ENCODE measurements around the gene HPS5.
"Not testable (repeated sequence)": the region's sequence is repeated elsewhere in the genome, so short reads cannot be mapped to it uniquely, and the experiment has no call there.

HPS5 gene

GRCh38 chr11:18247191-18247581 lies 74.8 kb downstream of the HPS5 start:
- not testable (repeated sequence) for H3K27ac ChIP-seq (ENCODE audit: low read depth, low read length); H3K9ac ChIP-seq (ENCODE audit: low read length in 5 of 5); H3K36me3 ChIP-seq (ENCODE audit: control insufficient read depth in 5 of 5, insufficient read depth in 5 of 5, low read length in 5 of 5); H3K4me3 ChIP-seq (ENCODE audit: low read depth in 1 of 5, low read length in 5 of 5); H3K27me3 ChIP-seq (ENCODE audit: control insufficient read depth in 5 of 5, insufficient read depth in 4 of 5, low read length in 5 of 5); H3K9me3 ChIP-seq (ENCODE audit: control insufficient read depth in 5 of 5, low read length in 5 of 5)
- H3K4me1 ChIP-seq (ENCODE audit: control insufficient read depth in 5 of 5, insufficient read depth in 5 of 5, low read length in 5 of 5) = peaks cover 0 to 14% (median 11%) of the 10 kb centered on the region in 5 donors

DNA sequence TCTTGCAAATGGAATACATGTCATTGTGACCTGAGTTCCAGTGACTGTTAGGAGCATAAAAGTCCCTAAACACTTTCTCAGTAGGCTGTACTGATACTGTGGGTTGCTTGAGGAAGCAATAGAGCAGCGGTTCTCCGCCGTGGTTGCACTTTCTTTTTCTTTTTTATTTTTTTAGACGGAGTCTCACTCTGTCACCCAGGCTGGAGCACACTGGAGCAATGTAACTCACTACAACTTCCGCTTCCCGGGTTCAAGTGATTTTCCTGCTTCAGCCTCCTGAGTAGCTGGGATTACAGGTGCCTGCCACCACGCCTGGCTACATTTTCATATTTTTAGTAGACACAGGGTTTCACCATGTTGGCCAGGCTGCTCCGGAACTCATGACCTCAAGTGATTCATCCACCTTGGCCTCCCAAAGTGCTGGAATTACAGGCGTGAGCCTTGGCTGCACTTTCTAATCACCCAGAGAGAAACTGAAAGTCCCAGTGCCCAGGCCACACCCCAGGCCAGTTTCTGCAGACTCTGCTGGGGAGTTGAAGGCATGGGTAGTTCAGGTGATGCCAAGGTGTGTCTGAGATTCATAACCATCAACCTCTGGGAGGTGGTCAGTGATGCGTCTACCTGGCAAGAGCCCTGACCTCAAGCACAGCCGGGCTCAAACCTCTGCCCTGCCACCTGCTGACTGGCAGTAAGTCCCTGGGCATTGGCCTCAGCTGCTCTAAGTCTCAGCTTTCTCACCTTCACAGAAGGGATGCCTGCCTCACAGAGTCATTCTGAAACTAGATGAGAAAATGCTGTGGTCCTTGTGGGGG lies 75.4 kb downstream of the HPS5 start:
- H3K27ac ChIP-seq (ENCODE audit: low read depth, low read length); H3K9me3 ChIP-seq (ENCODE audit: control insufficient read depth in 5 of 5, low read length in 5 of 5); H3K9ac ChIP-seq (ENCODE audit: low read length in 5 of 5); H3K27me3 ChIP-seq (ENCODE audit: control insufficient read depth in 5 of 5, insufficient read depth in 4 of 5, low read length in 5 of 5); H3K4me3 ChIP-seq (ENCODE audit: low read depth in 1 of 5, low read length in 5 of 5); H3K36me3 ChIP-seq (ENCODE audit: control insufficient read depth in 5 of 5, insufficient read depth in 5 of 5, low read length in 5 of 5): not testable (repeated sequence)
- peaks cover 0 to 14% (median 11%) of the 10 kb centered on the region in 5 donors for H3K4me1 ChIP-seq (ENCODE audit: control insufficient read depth in 5 of 5, insufficient read depth in 5 of 5, low read length in 5 of 5)

DNA sequence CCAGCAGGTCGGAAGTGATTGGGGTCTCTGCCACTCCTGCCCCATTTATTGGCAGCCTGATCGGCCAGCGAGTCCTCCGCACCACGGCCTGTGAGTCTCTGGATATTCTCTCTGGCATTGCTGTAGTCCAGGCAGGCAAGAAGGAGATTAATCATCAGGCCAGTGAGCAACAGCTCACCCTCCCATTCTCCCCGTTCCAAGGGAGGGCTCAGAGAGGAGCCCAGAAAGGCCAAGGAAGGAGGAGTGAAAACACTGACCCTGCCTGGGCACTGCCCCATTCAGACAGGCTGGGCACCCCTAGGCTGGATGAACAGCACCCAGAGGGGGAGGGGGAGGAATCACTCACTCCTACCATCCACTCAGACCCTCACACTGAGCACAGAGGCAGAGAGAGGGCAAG lies 76.5 kb downstream of the HPS5 start:
- Histone ChIP-seq H3K36me3 (ENCODE audit: control insufficient read depth in 5 of 5, insufficient read depth in 5 of 5, low read length in 5 of 5) (no peaks in the 10 kb centered on the region), H3K27ac (ENCODE audit: low read depth, low read length) (no peak overlapping the region), H3K4me3 (ENCODE audit: low read depth in 1 of 5, low read length in 5 of 5) (no peak overlapping the region), H3K4me1 (ENCODE audit: control insufficient read depth in 5 of 5, insufficient read depth in 5 of 5, low read length in 5 of 5) (peaks cover 0 to 14% (median 11%) of the 10 kb centered on the region in 5 donors), H3K9ac (ENCODE audit: low read length in 5 of 5) (no peak overlapping the region), H3K9me3 (ENCODE audit: control insufficient read depth in 5 of 5, low read length in 5 of 5) (peaks cover 0 to 3% (median 0%) of the 10 kb centered on the region in 5 donors), H3K27me3 (ENCODE audit: control insufficient read depth in 5 of 5, insufficient read depth in 4 of 5, low read length in 5 of 5) (no peaks in the 10 kb centered on the region)

DNA sequence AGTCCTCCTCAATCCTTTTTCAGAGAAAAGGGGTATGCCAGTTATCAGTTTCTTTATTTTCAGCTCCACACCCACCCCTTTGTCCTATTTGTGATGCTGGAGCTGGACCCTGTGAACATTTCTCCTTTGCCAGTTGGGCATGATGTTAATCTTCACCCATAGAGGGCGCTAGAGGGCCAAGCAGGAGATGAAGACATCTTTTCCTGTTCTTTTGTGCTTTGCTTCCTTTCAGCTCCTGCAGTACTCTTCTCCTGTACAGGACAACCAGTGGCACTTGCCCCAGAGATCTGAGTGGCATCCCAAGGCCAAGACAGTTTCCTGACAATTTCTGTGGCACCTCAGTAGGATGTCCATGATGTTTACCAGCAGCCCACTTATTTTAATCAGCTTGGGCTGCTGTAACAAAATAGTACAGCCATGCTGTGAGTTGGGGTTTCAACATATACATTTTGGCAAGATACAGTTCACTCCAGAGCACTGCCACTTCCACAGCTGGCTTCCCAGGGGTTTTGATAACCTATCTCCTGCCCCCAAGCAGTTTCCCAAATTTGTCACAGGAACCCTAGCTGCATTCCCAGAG lies 78.1 kb downstream of the HPS5 start:
- Histone ChIP-seq H3K4me1 (ENCODE audit: control insufficient read depth in 5 of 5, insufficient read depth in 5 of 5, low read length in 5 of 5) (peaks cover 0 to 9% (median 6%) of the 10 kb centered on the region in 5 donors), H3K9ac (ENCODE audit: low read length in 5 of 5) (no peak overlapping the region), H3K4me3 (ENCODE audit: low read depth in 1 of 5, low read length in 5 of 5) (no peak overlapping the region), H3K9me3 (ENCODE audit: control insufficient read depth in 5 of 5, low read length in 5 of 5) (peaks cover 0 to 3% (median 0%) of the 10 kb centered on the region in 5 donors), H3K36me3 (ENCODE audit: control insufficient read depth in 5 of 5, insufficient read depth in 5 of 5, low read length in 5 of 5) (no peaks in the 10 kb centered on the region), H3K27me3 (ENCODE audit: control insufficient read depth in 5 of 5, insufficient read depth in 4 of 5, low read length in 5 of 5) (no peaks in the 10 kb centered on the region), H3K27ac (ENCODE audit: low read depth, low read length) (no peak overlapping the region)

DNA sequence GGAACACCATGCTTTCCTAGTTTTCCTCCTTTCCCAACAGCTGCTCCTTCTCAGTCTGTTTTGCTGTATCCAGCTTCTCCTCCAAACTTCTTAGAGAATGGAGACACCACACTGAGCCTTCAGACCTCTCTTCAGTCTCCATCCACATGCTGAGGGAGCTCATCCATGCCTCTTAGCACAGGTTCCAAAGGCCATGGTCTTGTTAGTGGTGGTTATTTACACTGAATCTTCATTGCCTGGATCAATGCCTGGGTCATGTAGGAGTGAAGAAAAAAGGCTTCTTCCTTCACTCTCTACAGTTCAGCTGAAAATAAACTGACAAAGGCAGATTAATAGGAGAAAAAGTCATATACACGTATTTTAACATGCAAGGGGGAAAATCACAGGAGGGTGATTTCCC lies 82.3 kb downstream of the HPS5 start:
- no peaks in the 10 kb centered on the region for H3K27me3 ChIP-seq (ENCODE audit: control insufficient read depth in 5 of 5, insufficient read depth in 4 of 5, low read length in 5 of 5)
- peaks cover 0 to 3% (median 0%) of the 10 kb centered on the region in 5 donors for H3K9me3 ChIP-seq (ENCODE audit: control insufficient read depth in 5 of 5, low read length in 5 of 5)
- H3K36me3 ChIP-seq (ENCODE audit: control insufficient read depth in 5 of 5, insufficient read depth in 5 of 5, low read length in 5 of 5) = no peaks in the 10 kb centered on the region
- H3K9ac ChIP-seq (ENCODE audit: low read length in 5 of 5) = no peak overlapping the region
- H3K27ac ChIP-seq (ENCODE audit: low read depth, low read length) = no peak overlapping the region
- H3K4me3 ChIP-seq (ENCODE audit: low read depth in 1 of 5, low read length in 5 of 5) = no peak overlapping the region
- no peaks in the 10 kb centered on the region for H3K4me1 ChIP-seq (ENCODE audit: control insufficient read depth in 5 of 5, insufficient read depth in 5 of 5, low read length in 5 of 5)

DNA sequence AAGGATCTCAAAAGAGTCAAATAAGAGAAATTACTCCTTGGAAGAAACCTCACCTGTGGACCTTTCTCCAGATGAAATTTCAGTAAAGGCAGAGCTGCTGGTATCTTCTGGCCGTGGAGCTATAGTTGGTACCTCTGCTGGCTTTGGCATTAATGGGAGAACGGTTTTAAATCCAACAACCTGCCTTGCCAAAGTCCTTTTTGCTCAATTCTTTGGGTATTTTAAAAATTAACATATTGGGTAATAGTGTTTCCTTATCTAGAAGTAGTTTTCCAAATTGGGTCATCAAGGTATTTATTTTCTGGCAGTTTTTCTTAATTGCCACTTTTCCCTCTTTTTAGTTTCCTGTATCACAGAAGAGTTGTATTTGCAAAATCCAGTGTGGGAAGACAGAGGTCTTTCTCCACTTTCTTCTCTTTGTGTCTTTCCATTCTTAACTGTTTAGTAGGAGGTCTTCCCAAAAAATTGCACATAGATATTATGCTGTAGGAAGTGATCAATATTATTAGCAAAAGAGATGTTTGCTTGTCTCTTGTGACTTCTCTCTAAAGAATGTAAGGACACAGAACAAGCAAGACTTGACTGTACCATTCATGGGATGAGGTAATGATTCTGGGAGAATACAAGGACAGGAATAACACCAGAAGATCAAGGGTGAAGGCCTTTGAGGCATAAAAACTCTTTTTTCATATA lies 85.1 kb downstream of the HPS5 start, which contains the start of gene SAA4:
Gene SAA4, minus strand, starts transcription at position 139 of the 693 bp plus-strand sequence. CDS start 876 bp downstream, outside the sequence.
- no peaks in the 10 kb centered on the region for H3K27me3 ChIP-seq (ENCODE audit: control insufficient read depth in 5 of 5, insufficient read depth in 4 of 5, low read length in 5 of 5)
- no peak within 1 kb of the TSS for H3K9ac ChIP-seq (ENCODE audit: low read length in 5 of 5)
- H3K4me3 ChIP-seq (ENCODE audit: low read depth in 1 of 5, low read length in 5 of 5) = no peak within 1 kb of the TSS
- no peak within 1 kb of the TSS for H3K27ac ChIP-seq (ENCODE audit: low read depth, low read length)
- H3K36me3 ChIP-seq (ENCODE audit: control insufficient read depth in 5 of 5, insufficient read depth in 5 of 5, low read length in 5 of 5) = no peaks in the 10 kb centered on the region
- no peaks in the 10 kb centered on the region for H3K9me3 ChIP-seq (ENCODE audit: control insufficient read depth in 5 of 5, low read length in 5 of 5)
- no peaks in the 10 kb centered on the region for H3K4me1 ChIP-seq (ENCODE audit: control insufficient read depth in 5 of 5, insufficient read depth in 5 of 5, low read length in 5 of 5)

GRCh38 chr11:18235394-18236334 lies 86.3 kb downstream of the HPS5 start:
- H3K36me3 ChIP-seq (ENCODE audit: control insufficient read depth in 5 of 5, insufficient read depth in 5 of 5, low read length in 5 of 5) = no peaks in the 10 kb centered on the region
- H3K4me3 ChIP-seq (ENCODE audit: low read depth in 1 of 5, low read length in 5 of 5) = no peak overlapping the region
- H3K27ac ChIP-seq (ENCODE audit: low read depth, low read length) = no peak overlapping the region
- H3K9me3 ChIP-seq (ENCODE audit: control insufficient read depth in 5 of 5, low read length in 5 of 5) = no peaks in the 10 kb centered on the region
- no peak overlapping the region for H3K9ac ChIP-seq (ENCODE audit: low read length in 5 of 5)
- no peaks in the 10 kb centered on the region for H3K4me1 ChIP-seq (ENCODE audit: control insufficient read depth in 5 of 5, insufficient read depth in 5 of 5, low read length in 5 of 5)
- no peaks in the 10 kb centered on the region for H3K27me3 ChIP-seq (ENCODE audit: control insufficient read depth in 5 of 5, insufficient read depth in 4 of 5, low read length in 5 of 5)

DNA sequence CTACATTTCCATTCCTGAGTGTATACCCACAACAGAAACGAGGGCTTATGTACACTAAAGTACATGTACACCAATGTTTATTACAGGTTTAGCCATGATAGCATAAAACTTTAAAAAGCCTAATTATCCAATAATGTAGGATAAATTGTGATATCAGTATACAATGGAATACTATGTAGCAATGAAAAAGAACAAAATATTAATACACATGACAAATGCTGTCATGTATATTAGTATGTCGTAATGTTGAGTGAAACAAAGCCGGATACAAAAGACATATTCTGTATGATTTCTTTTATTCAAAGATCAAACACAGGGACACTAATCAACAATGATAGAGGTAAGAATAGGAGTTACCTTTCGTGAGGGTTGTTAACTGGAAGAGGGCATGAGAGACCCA lies 88.0 kb downstream of the HPS5 start:
- Histone ChIP-seq H3K36me3 (ENCODE audit: control insufficient read depth in 5 of 5, insufficient read depth in 5 of 5, low read length in 5 of 5) (no peaks in the 10 kb centered on the region), H3K27me3 (ENCODE audit: control insufficient read depth in 5 of 5, insufficient read depth in 4 of 5, low read length in 5 of 5) (no peaks in the 10 kb centered on the region), H3K9me3 (ENCODE audit: control insufficient read depth in 5 of 5, low read length in 5 of 5) (no peaks in the 10 kb centered on the region), H3K4me1 (ENCODE audit: control insufficient read depth in 5 of 5, insufficient read depth in 5 of 5, low read length in 5 of 5) (no peaks in the 10 kb centered on the region), H3K4me3 (ENCODE audit: low read depth in 1 of 5, low read length in 5 of 5) (no peak overlapping the region), H3K9ac (ENCODE audit: low read length in 5 of 5) (no peak overlapping the region), H3K27ac (ENCODE audit: low read depth, low read length) (no peak overlapping the region)

DNA sequence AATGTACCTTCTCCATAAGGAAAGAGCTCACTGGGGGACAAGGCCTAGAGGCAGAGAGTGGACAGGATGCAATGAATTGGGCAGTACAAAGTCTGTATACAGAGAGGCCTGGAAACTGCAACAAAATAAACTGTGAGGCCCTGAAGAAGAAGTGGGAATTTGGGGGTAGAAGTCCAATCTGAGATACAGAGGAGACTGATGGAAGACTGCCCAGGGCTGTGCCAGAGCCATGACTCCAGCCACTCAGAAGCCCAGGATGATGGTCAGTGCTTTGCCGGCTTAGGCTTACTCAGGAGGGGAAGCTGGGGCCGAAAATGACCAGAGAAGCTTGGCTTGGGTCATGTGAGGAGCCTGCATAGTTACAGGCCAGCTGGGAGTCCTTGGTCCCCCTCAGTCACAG lies 91.1 kb downstream of the HPS5 start:
- Histone ChIP-seq H3K27ac (ENCODE audit: low read depth, low read length) (no peak overlapping the region), H3K4me1 (ENCODE audit: control insufficient read depth in 5 of 5, insufficient read depth in 5 of 5, low read length in 5 of 5) (no peaks in the 10 kb centered on the region), H3K36me3 (ENCODE audit: control insufficient read depth in 5 of 5, insufficient read depth in 5 of 5, low read length in 5 of 5) (no peaks in the 10 kb centered on the region), H3K9ac (ENCODE audit: low read length in 5 of 5) (no peak overlapping the region), H3K4me3 (ENCODE audit: low read depth in 1 of 5, low read length in 5 of 5) (no peak overlapping the region), H3K9me3 (ENCODE audit: control insufficient read depth in 5 of 5, low read length in 5 of 5) (no peaks in the 10 kb centered on the region), H3K27me3 (ENCODE audit: control insufficient read depth in 5 of 5, insufficient read depth in 4 of 5, low read length in 5 of 5) (no peaks in the 10 kb centered on the region)
